HUES6 (cell line): ENCODE results near the gene RBM44.
"Not testable (repeated sequence)": the region's sequence is repeated elsewhere in the genome, so short reads cannot be mapped to it uniquely, and the experiment has no call there.

Experiments
- H3K27ac ChIP-seq: 2 replicates; pipeline ENCODE4 v1.7.0; 2013; ENCODE audit warnings: low read depth, mild to moderate bottlenecking, low read length, inconsistent platforms
- H3K27me3 ChIP-seq: 2 replicates; pipeline ENCODE4 v1.6.1; 2013; ENCODE audit warnings: low read length; ENCODE audit not compliant: control insufficient read depth, insufficient read depth
- H3K36me3 ChIP-seq: 2 replicates; pipeline ENCODE4 v1.6.1; 2013; ENCODE audit warnings: low read length; ENCODE audit not compliant: control insufficient read depth, insufficient read depth
- H3K4me1 ChIP-seq: 2 replicates; pipeline ENCODE4 v1.6.1; 2013; ENCODE audit warnings: low read length; ENCODE audit not compliant: control insufficient read depth, insufficient read depth
- H3K4me3 ChIP-seq: 2 replicates; pipeline ENCODE4 v1.5.1; 2013; ENCODE audit warnings: low read depth, low read length
- H3K9ac ChIP-seq: one replicate; pipeline ENCODE4 v1.6.1; 2013; ENCODE audit warnings: mild to moderate bottlenecking, low read length
- H3K9me3 ChIP-seq: 2 replicates; pipeline ENCODE4 v1.6.1; 2013; ENCODE audit warnings: low read depth, low read length; ENCODE audit not compliant: control insufficient read depth, insufficient read depth

RBM44 gene

DNA sequence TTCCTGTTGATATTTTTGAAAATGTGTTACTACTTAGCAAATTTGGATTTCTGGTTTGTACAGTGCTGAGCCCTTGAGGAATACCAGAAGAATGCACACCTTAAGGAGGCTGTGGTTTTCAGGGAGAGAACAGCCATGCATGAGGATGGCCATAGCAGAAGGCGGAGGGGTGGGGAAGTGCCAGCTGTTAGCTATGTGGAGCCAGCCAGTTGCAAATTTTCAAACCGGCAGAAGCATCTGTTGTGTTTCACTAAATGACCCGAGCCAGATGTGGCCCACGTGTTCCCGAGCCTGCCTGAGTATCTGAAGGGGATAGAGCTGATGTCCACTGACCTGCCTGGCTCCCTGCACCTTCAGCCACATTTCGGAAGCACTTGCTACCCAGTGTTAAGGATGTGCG is 16.4 kb upstream of the RBM44 start:
- H3K4me1 ChIP-seq: no peaks in the 10 kb centered on the region
- peaks cover 25% of the 10 kb centered on the region for H3K9me3 ChIP-seq
- H3K27ac ChIP-seq: no peak overlapping the region
- H3K4me3 ChIP-seq: no peak overlapping the region
- no peak overlapping the region for H3K9ac ChIP-seq
- peaks cover 45% of the 10 kb centered on the region for H3K36me3 ChIP-seq
- H3K27me3 ChIP-seq: no peaks in the 10 kb centered on the region

- Histone ChIP-seq H3K9me3 (peaks cover 27% of the 10 kb centered on the region), H3K36me3 (peaks cover 33% of the 10 kb centered on the region)
- not testable (repeated sequence) for H3K4me1 ChIP-seq, H3K27me3 ChIP-seq, H3K27ac ChIP-seq, H3K9ac ChIP-seq, H3K4me3 ChIP-seq
Measured at GRCh38 chr2:237783678-237784077, 14.9 kb upstream of the RBM44 start.

DNA sequence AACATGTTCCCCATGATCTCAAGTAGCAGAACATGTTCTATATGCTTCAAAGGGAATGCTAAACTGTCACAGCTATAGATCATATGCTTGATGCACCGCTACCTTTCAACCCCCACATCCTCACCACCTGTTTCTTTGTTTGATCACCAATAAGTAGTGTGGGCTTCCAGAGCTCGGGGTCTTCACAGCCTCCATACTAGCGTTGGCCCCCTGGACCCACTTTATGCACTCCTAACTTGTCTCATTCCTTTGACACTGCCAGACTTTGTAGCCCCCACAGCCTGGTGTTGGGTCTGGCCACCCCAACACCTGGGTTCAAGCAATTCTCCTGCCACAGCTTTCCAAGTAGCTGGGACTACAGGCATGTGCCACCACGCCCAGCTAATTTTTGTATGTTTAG is 11.6 kb upstream of the RBM44 start:
- peaks cover 27% of the 10 kb centered on the region for H3K9me3 ChIP-seq
- no peaks in the 10 kb centered on the region for H3K4me1 ChIP-seq
- no peak overlapping the region for H3K27ac ChIP-seq
- no peaks in the 10 kb centered on the region for H3K27me3 ChIP-seq
- no peak overlapping the region for H3K4me3 ChIP-seq
- H3K9ac ChIP-seq: no peak overlapping the region
- H3K36me3 ChIP-seq: peaks cover 6% of the 10 kb centered on the region

DNA sequence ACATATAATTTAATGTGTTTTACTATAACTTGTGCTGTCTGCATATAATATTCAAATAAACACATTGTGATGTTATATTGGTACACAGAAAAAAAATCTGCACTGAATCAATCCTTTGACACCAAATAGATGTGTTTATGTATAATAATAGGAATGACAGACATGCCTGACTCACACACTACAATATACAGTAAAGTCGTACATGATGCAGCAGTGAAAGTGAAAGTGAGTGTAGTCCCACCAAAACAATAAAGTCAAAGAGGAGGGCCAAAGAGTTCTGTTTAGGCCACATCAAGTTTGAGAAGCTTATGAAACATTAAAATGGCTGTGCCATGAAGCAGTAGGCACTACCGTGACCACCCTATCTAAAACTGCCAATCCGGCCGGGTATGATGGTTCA is 8.2 kb upstream of the RBM44 start:
- Histone ChIP-seq H3K36me3 (no peaks in the 10 kb centered on the region), H3K4me1 (no peaks in the 10 kb centered on the region), H3K27ac (no peak overlapping the region), H3K9me3 (peaks cover 16% of the 10 kb centered on the region), H3K9ac (no peak overlapping the region), H3K4me3 (no peak overlapping the region), H3K27me3 (no peaks in the 10 kb centered on the region)

GRCh38 chr2:237791977-237792727 is 6.4 kb upstream of the RBM44 start:
- H3K4me1 ChIP-seq: no peaks in the 10 kb centered on the region
- H3K9ac ChIP-seq: no peak overlapping the region
- H3K27me3 ChIP-seq: no peaks in the 10 kb centered on the region
- peaks cover 3% of the 10 kb centered on the region; the same call in 1 of the 2 replicates for H3K9me3 ChIP-seq
- H3K36me3 ChIP-seq: no peaks in the 10 kb centered on the region
- H3K4me3 ChIP-seq: no peak overlapping the region
- no peak overlapping the region for H3K27ac ChIP-seq

DNA sequence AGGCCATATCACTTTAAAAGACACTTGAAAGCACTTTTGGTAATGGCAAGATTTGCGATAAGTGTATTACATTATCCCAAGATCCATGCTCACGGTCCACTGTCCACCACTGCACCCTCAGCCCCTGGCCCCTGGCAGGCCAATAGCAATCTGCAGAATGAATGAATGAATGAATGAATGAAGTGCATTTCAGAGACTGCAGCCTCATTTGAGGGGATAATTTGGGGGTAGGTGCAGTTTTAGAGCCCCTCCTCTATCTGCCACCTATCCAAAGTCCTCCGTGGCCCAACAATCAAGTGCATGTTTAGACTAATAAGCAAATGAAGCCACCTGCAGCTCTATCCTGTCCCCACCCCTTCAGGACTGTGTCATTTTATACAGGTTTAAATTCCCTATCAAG is 1.3 kb upstream of the RBM44 start:
- Histone ChIP-seq H3K4me3 (no peak overlapping the region), H3K9me3 (0 out of 2 replicates have a peak, but pooled peaks cover 2% of the 10 kb centered on the region), H3K27ac (no peak overlapping the region), H3K4me1 (no peaks in the 10 kb centered on the region), H3K36me3 (no peaks in the 10 kb centered on the region), H3K27me3 (no peaks in the 10 kb centered on the region), H3K9ac (no peak overlapping the region)

- no peak overlapping the region for H3K27ac ChIP-seq
- H3K4me1 ChIP-seq: no peaks in the 10 kb centered on the region
- H3K36me3 ChIP-seq: no peaks in the 10 kb centered on the region
- H3K9ac ChIP-seq: no peak overlapping the region
- no peaks in the 10 kb centered on the region for H3K27me3 ChIP-seq
- H3K9me3 ChIP-seq: 0 out of 2 replicates have a peak, but pooled peaks cover 2% of the 10 kb centered on the region
- no peak overlapping the region for H3K4me3 ChIP-seq
Measured at GRCh38 chr2:237799060-237799428, 465 bp downstream of the RBM44 start.

GRCh38 chr2:237801466-237801865 is 2.9 kb downstream of the RBM44 start:
- H3K9ac ChIP-seq: no peak overlapping the region
- no peak overlapping the region for H3K4me3 ChIP-seq
- H3K4me1 ChIP-seq: no peaks in the 10 kb centered on the region
- 0 out of 2 replicates have a peak, but pooled peaks cover 2% of the 10 kb centered on the region for H3K9me3 ChIP-seq
- H3K27ac ChIP-seq: no peak overlapping the region
- no peaks in the 10 kb centered on the region for H3K36me3 ChIP-seq
- H3K27me3 ChIP-seq: no peaks in the 10 kb centered on the region

- Histone ChIP-seq H3K27ac (no peak overlapping the region), H3K9ac (no peak overlapping the region), H3K27me3 (no peaks in the 10 kb centered on the region), H3K4me3 (no peak overlapping the region), H3K36me3 (no peaks in the 10 kb centered on the region), H3K4me1 (no peaks in the 10 kb centered on the region), H3K9me3 (no peaks in the 10 kb centered on the region)
Measured at GRCh38 chr2:237806334-237806733, 7.8 kb downstream of the RBM44 start.

GRCh38 chr2:237815637-237816036 is 17.1 kb downstream of the RBM44 start:
- H3K4me1 ChIP-seq: no peaks in the 10 kb centered on the region
- no peaks in the 10 kb centered on the region for H3K9me3 ChIP-seq
- no peaks in the 10 kb centered on the region for H3K36me3 ChIP-seq
- H3K9ac ChIP-seq: no peak overlapping the region
- no peaks in the 10 kb centered on the region for H3K27me3 ChIP-seq
- H3K4me3 ChIP-seq: no peak overlapping the region
- H3K27ac ChIP-seq: no peak overlapping the region

DNA sequence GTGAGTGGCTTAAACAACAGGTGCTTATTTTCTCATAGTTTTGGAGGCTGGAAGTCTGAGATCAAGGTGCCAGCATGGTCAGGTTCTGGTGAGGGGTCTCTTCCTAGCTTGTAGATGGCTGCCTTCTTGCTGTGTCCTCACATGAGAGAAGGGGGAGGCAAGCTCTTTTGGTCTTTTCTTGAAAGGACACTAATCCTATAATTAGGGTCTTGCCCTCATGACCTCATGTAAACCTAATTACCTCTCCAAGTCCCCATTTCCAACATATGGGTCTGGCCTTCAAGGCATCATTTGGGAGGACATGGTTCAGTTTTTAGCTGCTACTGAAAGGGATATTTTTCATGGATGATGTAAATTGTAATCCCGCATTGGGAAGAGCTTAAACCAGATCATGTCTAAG is 18.0 kb downstream of the RBM44 start:
- Histone ChIP-seq H3K27ac (no peak overlapping the region), H3K27me3 (no peaks in the 10 kb centered on the region), H3K36me3 (no peaks in the 10 kb centered on the region), H3K9ac (no peak overlapping the region), H3K4me1 (no peaks in the 10 kb centered on the region), H3K9me3 (no peaks in the 10 kb centered on the region), H3K4me3 (no peak overlapping the region)
